ENCODE data around the gene TRIL.

GRCh38 chr7:28958235-28958979, at the start of gene TRIL:
- TF ChIP-seq, protein P1, sequence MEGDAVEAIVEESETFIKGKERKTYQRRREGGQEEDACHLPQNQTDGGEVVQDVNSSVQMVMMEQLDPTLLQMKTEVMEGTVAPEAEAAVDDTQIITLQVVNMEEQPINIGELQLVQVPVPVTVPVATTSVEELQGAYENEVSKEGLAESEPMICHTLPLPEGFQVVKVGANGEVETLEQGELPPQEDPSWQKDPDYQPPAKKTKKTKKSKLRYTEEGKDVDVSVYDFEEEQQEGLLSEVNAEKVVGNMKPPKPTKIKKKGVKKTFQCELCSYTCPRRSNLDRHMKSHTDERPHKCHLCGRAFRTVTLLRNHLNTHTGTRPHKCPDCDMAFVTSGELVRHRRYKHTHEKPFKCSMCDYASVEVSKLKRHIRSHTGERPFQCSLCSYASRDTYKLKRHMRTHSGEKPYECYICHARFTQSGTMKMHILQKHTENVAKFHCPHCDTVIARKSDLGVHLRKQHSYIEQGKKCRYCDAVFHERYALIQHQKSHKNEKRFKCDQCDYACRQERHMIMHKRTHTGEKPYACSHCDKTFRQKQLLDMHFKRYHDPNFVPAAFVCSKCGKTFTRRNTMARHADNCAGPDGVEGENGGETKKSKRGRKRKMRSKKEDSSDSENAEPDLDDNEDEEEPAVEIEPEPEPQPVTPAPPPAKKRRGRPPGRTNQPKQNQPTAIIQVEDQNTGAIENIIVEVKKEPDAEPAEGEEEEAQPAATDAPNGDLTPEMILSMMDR (IDR thresholded peaks at IDR 0.05; ENCODE audit: extremely low read depth in 1 of 2, insufficient read depth in 1 of 2, low read depth in 1 of 2, low read length in 2 of 2): no peak
- no peak for TF ChIP-seq POLR2AphosphoS5 (IDR thresholded peaks at IDR 0.05; ENCODE audit: insufficient read depth, low read depth, low read length)
- TF ChIP-seq EZH2 (IDR thresholded peaks at IDR 0.05; ENCODE audit: borderline replicate concordance, low read depth, low read length, severe bottlenecking): peak; percentile 30
- no peak for TF ChIP-seq POLR2A (IDR thresholded peaks at IDR 0.05; ENCODE audit: low read depth, low read length)
- TF ChIP-seq MAX (IDR thresholded peaks at IDR 0.05; ENCODE audit: insufficient read depth, insufficient read length): no peak
- no peak for TF ChIP-seq JUN (IDR thresholded peaks at IDR 0.05; ENCODE audit: borderline replicate concordance, insufficient read depth, insufficient read length, low read depth)
- TF ChIP-seq GATA2 (IDR thresholded peaks at IDR 0.05; ENCODE audit: insufficient read depth, insufficient read length, low read depth, low read length): no peak

All from endothelial cell of umbilical vein (primary cell).